CD4-positive, CD25-positive, alpha-beta regulatory T cell (primary cell): ENCODE results near the gene ADSS1. TPM values are rescaled to one million over a fixed set of nuclear protein-coding genes. Genes with fewer than 3 reads are reported as not detected.

ENCODE experiments used
- ATAC-seq, 2 donors: fragments of 150-1000 bp; cut with Tn5 transposase; one replicate each; pipeline ENCODE4 v1.10.0; 2021; ENCODE audit warnings: low read depth in 2 of 2, moderate number of reproducible peaks in 2 of 2, moderate library complexity in 1 of 2
- DNase-seq, 3 donors: peaks; one replicate each; pipeline versions ENCODE4 v3.0.0 to v3.0.0-alpha.2; 2012 to 2022; ENCODE audit warnings: mixed read lengths in 1 of 3
- H3K27ac ChIP-seq: one replicate; pipeline ENCODE4 v1.7.0; 2013; ENCODE audit warnings: mild to moderate bottlenecking, low read length; ENCODE audit not compliant: insufficient read depth, poor library complexity, severe bottlenecking
- H3K27me3 ChIP-seq: one replicate; pipeline ENCODE4 v1.7.0; 2013; ENCODE audit warnings: low read length; ENCODE audit not compliant: control insufficient read depth, insufficient read depth
- H3K36me3 ChIP-seq: one replicate; pipeline ENCODE4 v1.7.0; 2013; ENCODE audit warnings: mild to moderate bottlenecking, low read length, moderate library complexity; ENCODE audit not compliant: control insufficient read depth, insufficient read depth
- H3K4me1 ChIP-seq: 2 replicates; pipeline ENCODE4 v1.7.0; 2013; ENCODE audit warnings: mild to moderate bottlenecking, low read length; ENCODE audit not compliant: insufficient read depth, control insufficient read depth, poor library complexity, severe bottlenecking
- H3K4me3 ChIP-seq: one replicate; pipeline ENCODE4 v1.7.0; 2013; ENCODE audit warnings: low read depth, mild to moderate bottlenecking, low read length, moderate library complexity
- H3K9me3 ChIP-seq, 2 experiments: 1 replicate in 1 of 2; 2 replicates in 1 of 2; pipeline ENCODE4 v1.7.0; 2013; ENCODE audit warnings: low read length in 2 of 2, mild to moderate bottlenecking in 1 of 2, moderate library complexity in 1 of 2; ENCODE audit not compliant: control insufficient read depth in 2 of 2
- H3K27ac Mint-ChIP-seq, 3 donors: one replicate each; pipeline ENCODE4 v1.8.0; 2020 to 2022; ENCODE audit warnings: mild to moderate bottlenecking in 3 of 3, mixed read lengths in 3 of 3, moderate library complexity in 2 of 3
- H3K27me3 Mint-ChIP-seq: one replicate; pipeline ENCODE4 v1.8.0; 2022; ENCODE audit warnings: mild to moderate bottlenecking, mixed read lengths
- H3K36me3 Mint-ChIP-seq: one replicate; pipeline ENCODE4 v1.8.0; 2020; ENCODE audit warnings: mixed read lengths
- H3K4me1 Mint-ChIP-seq, 4 donors: one replicate each; pipeline ENCODE4 v1.8.0; 2020 to 2022; ENCODE audit warnings: mixed read lengths in 4 of 4, mild to moderate bottlenecking in 1 of 4
- H3K4me3 Mint-ChIP-seq, 4 donors: one replicate each; pipeline ENCODE4 v1.8.0; 2020 to 2022; ENCODE audit warnings: mild to moderate bottlenecking in 4 of 4, mixed read lengths in 4 of 4, moderate library complexity in 3 of 4
- H3K9me3 Mint-ChIP-seq, 7 donors: one replicate each; pipeline ENCODE4 v1.8.0; 2020 to 2022; ENCODE audit warnings: mixed read lengths in 7 of 7, mild to moderate bottlenecking in 3 of 7, moderate library complexity in 2 of 7
- polyA plus RNA-seq, 4 donors: library from polyadenylated mRNA; unstranded; fragments of 300-500 nt; fragmentation: Illumina TruSeq; gene quantifications; one replicate each; pipeline ENCODE4 v1.2.3, GENCODE V29; 2021
- total RNA-seq: library from RNA; stranded (reverse); gene quantifications from one replicate; pipeline ENCODE4 v1.2.3, GENCODE V29; 2022

ADSS1 gene
- total and polyA plus RNA-seq, 5 donors from 2014 or later, result 0.10 to 1.9 (median 1.4) TPM

GRCh38 chr14:104678901-104679705 lies 44.9 kb upstream of the ADSS1 start:
- no peaks in the 10 kb centered on the region for H3K27me3 ChIP-seq
- no peaks in the 10 kb centered on the region for H3K9me3 Mint-ChIP-seq
- no peaks in the 10 kb centered on the region for H3K36me3 ChIP-seq
- peak overlapping the region in 1 of 4 donors; percentile 46 for H3K4me3 Mint-ChIP-seq
- ATAC-seq, result no peak
- H3K4me1 Mint-ChIP-seq, result peaks cover 0 to 25% (median 3%) of the 10 kb centered on the region in 4 donors
- no peak overlapping the region for H3K27ac ChIP-seq
- DNase-seq, result no peak
- peaks cover 20% of the 10 kb centered on the region for H3K4me1 ChIP-seq
- H3K4me3 ChIP-seq, result no peak overlapping the region
- H3K27ac Mint-ChIP-seq, result no peak overlapping the region
- no peaks in the 10 kb centered on the region for H3K27me3 Mint-ChIP-seq
- no peaks in the 10 kb centered on the region for H3K36me3 Mint-ChIP-seq
- H3K9me3 ChIP-seq, result no peaks in the 10 kb centered on the region

- H3K36me3 Mint-ChIP-seq, result no peaks in the 10 kb centered on the region
- peak overlapping the region in 1 of 4 donors; percentile 83 for H3K4me3 Mint-ChIP-seq
- Histone ChIP-seq H3K4me3 (no peak overlapping the region), H3K36me3 (no peaks in the 10 kb centered on the region), H3K4me1 (peaks cover 27% of the 10 kb centered on the region), H3K27me3 (no peaks in the 10 kb centered on the region), H3K9me3 (no peaks in the 10 kb centered on the region), H3K27ac (no peak overlapping the region)
- H3K9me3 Mint-ChIP-seq, result no peaks in the 10 kb centered on the region
- DNase-seq, result no peak
- H3K4me1 Mint-ChIP-seq, result peaks cover 0 to 32% (median 9%) of the 10 kb centered on the region in 4 donors
- ATAC-seq, result no peak
- no peaks in the 10 kb centered on the region for H3K27me3 Mint-ChIP-seq
- peak overlapping the region in 2 of 3 donors; percentile 11 to 38 for H3K27ac Mint-ChIP-seq
Observed at GRCh38 chr14:104680056-104680805, 43.8 kb upstream of the ADSS1 start.

GRCh38 chr14:104680806-104681688 lies 43.0 kb upstream of the ADSS1 start:
- Mint-ChIP-seq H3K27me3 (no peaks in the 10 kb centered on the region), H3K4me1 (peaks cover 0 to 38% (median 10%) of the 10 kb centered on the region in 4 donors), H3K36me3 (no peaks in the 10 kb centered on the region), H3K27ac (peak overlapping the region in 1 of 3 donors; percentile 38), H3K9me3 (no peaks in the 10 kb centered on the region), H3K4me3 (peak overlapping the region in 1 of 4 donors; percentile 49)
- ATAC-seq, result no peak
- DNase-seq, result no peak
- H3K4me3 ChIP-seq, result no peak overlapping the region
- no peaks in the 10 kb centered on the region for H3K27me3 ChIP-seq
- peaks cover 29% of the 10 kb centered on the region for H3K4me1 ChIP-seq
- no peak overlapping the region for H3K27ac ChIP-seq
- no peaks in the 10 kb centered on the region for H3K9me3 ChIP-seq
- H3K36me3 ChIP-seq, result no peaks in the 10 kb centered on the region

GRCh38 chr14:104681689-104682074 lies 42.3 kb upstream of the ADSS1 start:
- Histone ChIP-seq H3K4me1 (peaks cover 33% of the 10 kb centered on the region), H3K27ac (no peak overlapping the region), H3K27me3 (no peaks in the 10 kb centered on the region), H3K36me3 (no peaks in the 10 kb centered on the region), H3K4me3 (no peak overlapping the region), H3K9me3 (no peaks in the 10 kb centered on the region)
- Mint-ChIP-seq H3K9me3 (no peaks in the 10 kb centered on the region), H3K27ac (no peak overlapping the region), H3K36me3 (no peaks in the 10 kb centered on the region), H3K4me1 (peaks cover 0 to 44% (median 10%) of the 10 kb centered on the region in 4 donors), H3K27me3 (no peaks in the 10 kb centered on the region), H3K4me3 (no peak overlapping the region)
- DNase-seq (no peak), ATAC-seq (no peak)

- Histone ChIP-seq H3K36me3 (no peaks in the 10 kb centered on the region), H3K4me1 (peaks cover 34% of the 10 kb centered on the region), H3K9me3 (no peaks in the 10 kb centered on the region), H3K4me3 (no peak overlapping the region), H3K27ac (no peak overlapping the region), H3K27me3 (no peaks in the 10 kb centered on the region)
- Mint-ChIP-seq H3K9me3 (no peaks in the 10 kb centered on the region), H3K36me3 (no peaks in the 10 kb centered on the region), H3K4me3 (no peak overlapping the region), H3K27me3 (no peaks in the 10 kb centered on the region), H3K4me1 (peaks cover 0 to 44% (median 13%) of the 10 kb centered on the region in 4 donors), H3K27ac (no peak overlapping the region)
- ATAC-seq (no peak), DNase-seq (no peak)
Observed at GRCh38 chr14:104682107-104682593, 41.9 kb upstream of the ADSS1 start.

- Histone ChIP-seq H3K4me3 (no peak overlapping the region), H3K27ac (no peak overlapping the region), H3K36me3 (no peaks in the 10 kb centered on the region), H3K27me3 (no peaks in the 10 kb centered on the region), H3K9me3 (no peaks in the 10 kb centered on the region), H3K4me1 (peaks cover 35% of the 10 kb centered on the region)
- ATAC-seq (no peak), DNase-seq (no peak)
- Mint-ChIP-seq H3K27me3 (no peaks in the 10 kb centered on the region), H3K4me3 (peak overlapping the region in 1 of 4 donors; percentile 84), H3K9me3 (no peaks in the 10 kb centered on the region), H3K36me3 (no peaks in the 10 kb centered on the region), H3K4me1 (peaks cover 0 to 49% (median 17%) of the 10 kb centered on the region in 4 donors), H3K27ac (peak overlapping the region in 1 of 3 donors; percentile 0)
Observed at GRCh38 chr14:104683653-104684448, 40.2 kb upstream of the ADSS1 start.

- no peaks in the 10 kb centered on the region for H3K9me3 Mint-ChIP-seq
- H3K36me3 Mint-ChIP-seq, result no peaks in the 10 kb centered on the region
- Histone ChIP-seq H3K36me3 (no peaks in the 10 kb centered on the region), H3K4me3 (no peak overlapping the region), H3K27ac (no peak overlapping the region), H3K4me1 (peaks cover 39% of the 10 kb centered on the region), H3K9me3 (no peaks in the 10 kb centered on the region), H3K27me3 (no peaks in the 10 kb centered on the region)
- DNase-seq (no peak), ATAC-seq (no peak)
- no peaks in the 10 kb centered on the region for H3K27me3 Mint-ChIP-seq
- H3K4me1 Mint-ChIP-seq, result peaks cover 0 to 49% (median 17%) of the 10 kb centered on the region in 4 donors
- H3K27ac Mint-ChIP-seq, result no peak overlapping the region
- H3K4me3 Mint-ChIP-seq, result peak overlapping the region in 2 of 4 donors; percentile 69 to 84
Observed at GRCh38 chr14:104684449-104684821, 39.6 kb upstream of the ADSS1 start.
